H1 (cell line): ENCODE data around the gene TAMALIN. TPM values are rescaled to one million over a fixed set of nuclear protein-coding genes. Genes with fewer than 3 reads are reported as not detected.

Experiments
- CTCF ChIA-PET: fragments of 300-600 bp; sonication (Branson Sonifier 250); formaldehyde crosslinking; loops from one replicate; lab custom pipeline; 2021; ENCODE audit not compliant: partially characterized antibody; lab: Charles Lee
- POLR2A ChIA-PET: fragments of 300-600 bp; sonication (Branson Sonifier 250); formaldehyde crosslinking; loops from one replicate; lab custom pipeline; 2021; ENCODE audit warnings: inconsistent platforms; ENCODE audit not compliant: partially characterized antibody; lab: Charles Lee
- DNase-seq, 2 experiments: peaks; one replicate each; pipeline versions ENCODE4 v3.0.0 to v3.0.0-alpha.2; 2010 to 2022; ENCODE audit warnings: low spot score in 2 of 2, low read depth in 1 of 2, mixed read lengths in 1 of 2
- FAIRE-seq: peaks from 2 replicates; lab custom pipeline; 2011; peaks lifted over from hg19 to GRCh38; lab: Jason Lieb, UNC
- H2AFZ ChIP-seq: 2 replicates; pipeline ENCODE4 v1.8.1; 2012; ENCODE audit warnings: low read length, inconsistent platforms
- H2AK5ac ChIP-seq: 2 replicates; pipeline ENCODE4 v1.6.1; 2013; ENCODE audit warnings: low read depth, low read length
- H2BK120ac ChIP-seq: replicated peaks from 2 replicates; pipeline ENCODE3; 2013; ENCODE audit warnings: low read depth, low read length, inconsistent platforms
- H2BK12ac ChIP-seq: 2 replicates; pipeline ENCODE4 v1.6.1; 2013; ENCODE audit warnings: low read depth, low read length
- H2BK15ac ChIP-seq: 2 replicates; pipeline ENCODE4 v1.6.1; 2013; ENCODE audit warnings: low read length
- H2BK20ac ChIP-seq: 2 replicates; pipeline ENCODE4 v1.6.1; 2013; ENCODE audit warnings: low read length
- H2BK5ac ChIP-seq: 2 replicates; pipeline ENCODE4 v1.6.1; 2013; ENCODE audit warnings: low read depth, low read length
- H3K14ac ChIP-seq: 2 replicates; pipeline ENCODE4 v1.6.1; 2013; ENCODE audit warnings: inconsistent platforms; ENCODE audit not compliant: insufficient read length
- H3K18ac ChIP-seq: 2 replicates; pipeline ENCODE4 v1.6.1; 2013; ENCODE audit warnings: low read length; ENCODE audit errors: extremely low read depth
- H3K23ac ChIP-seq: 2 replicates; pipeline ENCODE4 v1.6.1; 2013; ENCODE audit warnings: inconsistent platforms; ENCODE audit not compliant: insufficient read length
- H3K23me2 ChIP-seq: 2 replicates; pipeline ENCODE4 v1.6.1; 2013; ENCODE audit warnings: low read depth, low read length
- H3K27ac ChIP-seq: 2 replicates; pipeline ENCODE4 v1.6.1; 2011; ENCODE audit warnings: low read depth, low read length, inconsistent platforms
- H3K27me3 ChIP-seq, 4 experiments: replicated peaks in 1 of 4; 1 replicate in 1 of 4; 2 replicates in 3 of 4; pipeline versions ENCODE4 v1.6.1 to v1.8.1; 2011 to 2013; ENCODE audit warnings: low read length in 3 of 4, mild to moderate bottlenecking in 3 of 4, inconsistent platforms in 2 of 4, mixed read lengths in 2 of 4, moderate library complexity in 1 of 4; ENCODE audit not compliant: control insufficient read depth in 3 of 4, insufficient read depth in 3 of 4; ENCODE audit errors: extremely low read depth in 1 of 4
- H3K36me3 ChIP-seq, 4 experiments: 2 replicates each; pipeline versions ENCODE4 v1.6.1 to v1.8.1; 2011 to 2013; ENCODE audit warnings: mild to moderate bottlenecking in 4 of 4, low read length in 3 of 4, moderate library complexity in 2 of 4, control low read depth in 1 of 4, inconsistent platforms in 1 of 4; ENCODE audit not compliant: insufficient read depth in 4 of 4, control insufficient read depth in 2 of 4
- H3K4ac ChIP-seq: replicated peaks from 2 replicates; pipeline ENCODE3; 2013; ENCODE audit warnings: low read length, low read depth, mixed read lengths, inconsistent platforms; ENCODE audit not compliant: insufficient read length
- H3K4me1 ChIP-seq, 4 experiments: replicated peaks in 1 of 4; 1 replicate in 1 of 4; 2 replicates in 3 of 4; pipeline versions ENCODE4 v1.6.1 to v1.8.1; 2011 to 2013; ENCODE audit warnings: low read length in 3 of 4, inconsistent platforms in 2 of 4, mixed read lengths in 1 of 4; ENCODE audit not compliant: insufficient read depth in 4 of 4, control insufficient read depth in 3 of 4
- H3K4me2 ChIP-seq, 2 experiments: 2 replicates each; pipeline versions ENCODE4 v1.6.1 to v1.8.1; 2011 to 2013; ENCODE audit warnings: low read depth in 2 of 2, low read length in 2 of 2, control low read depth in 1 of 2, inconsistent platforms in 1 of 2, mild to moderate bottlenecking in 1 of 2; ENCODE audit not compliant: insufficient read depth in 1 of 2
- H3K4me3 ChIP-seq, 4 experiments: fragments of 200-600, 300-600 bp in 1 of 4; sonication (generic), shearing (Covaris generic), sonication (Bioruptor Twin) in 1 of 4; 2 replicates each; pipeline versions ENCODE4 v1.5.1 to v1.8.1; 2011 to 2016; ENCODE audit warnings: low read length in 4 of 4, low read depth in 3 of 4, control low read depth in 2 of 4, inconsistent platforms in 2 of 4, mild to moderate bottlenecking in 2 of 4, mixed read lengths in 1 of 4, moderate library complexity in 1 of 4; ENCODE audit not compliant: insufficient read depth in 2 of 4; ENCODE audit errors: extremely low read depth in 1 of 4
- H3K56ac ChIP-seq: replicated peaks from 2 replicates; pipeline ENCODE3; 2013; ENCODE audit warnings: low read depth, mild to moderate bottlenecking, mixed read lengths, low read length, inconsistent platforms; ENCODE audit not compliant: insufficient read length
- H3K79me1 ChIP-seq: 2 replicates; pipeline ENCODE4 v1.6.1; 2013; ENCODE audit warnings: low read depth, low read length, control low read depth
- H3K79me2 ChIP-seq, 2 experiments: 2 replicates each; pipeline versions ENCODE4 v1.6.1 to v1.8.1; 2012 to 2013; ENCODE audit warnings: low read length in 2 of 2, mild to moderate bottlenecking in 2 of 2, inconsistent platforms in 1 of 2; ENCODE audit not compliant: insufficient read depth in 2 of 2, control insufficient read depth in 1 of 2
- H3K9ac ChIP-seq, 4 experiments: replicated peaks in 1 of 4; 1 replicate in 1 of 4; 2 replicates in 3 of 4; pipeline versions ENCODE4 v1.6.1 to v1.8.1; 2011 to 2013; ENCODE audit warnings: low read depth in 3 of 4, low read length in 3 of 4, control low read depth in 2 of 4, mild to moderate bottlenecking in 2 of 4, moderate library complexity in 2 of 4, inconsistent platforms in 1 of 4; ENCODE audit errors: extremely low read depth in 1 of 4
- H3K9me3 ChIP-seq, 2 experiments: 2 replicates each; pipeline versions ENCODE4 v1.6.1 to v1.8.1; 2012 to 2013; ENCODE audit warnings: mild to moderate bottlenecking in 2 of 2, moderate library complexity in 2 of 2, control low read depth in 1 of 2, inconsistent platforms in 1 of 2, low read depth in 1 of 2, low read length in 1 of 2, mixed read lengths in 1 of 2; ENCODE audit not compliant: insufficient read depth in 2 of 2
- H4K20me1 ChIP-seq, 2 experiments: replicated peaks in 1 of 2; 2 replicates each; pipeline versions ENCODE3 to v1.8.1; 2011 to 2013; ENCODE audit warnings: inconsistent platforms in 2 of 2, low read length in 2 of 2, mild to moderate bottlenecking in 1 of 2; ENCODE audit not compliant: insufficient read depth in 2 of 2, control insufficient read depth in 1 of 2
- H4K5ac ChIP-seq: 2 replicates; pipeline ENCODE4 v1.6.1; 2013; ENCODE audit warnings: low read length, low read depth, mixed read lengths, inconsistent platforms; ENCODE audit not compliant: insufficient read length
- H4K8ac ChIP-seq: 2 replicates; pipeline ENCODE4 v1.8.0; 2013; ENCODE audit warnings: mild to moderate bottlenecking, moderate library complexity, low read length, inconsistent platforms; ENCODE audit not compliant: insufficient read depth; ENCODE audit errors: extremely low read depth
- H4K91ac ChIP-seq: replicated peaks from 2 replicates; pipeline ENCODE3; 2013; ENCODE audit warnings: low read length, mixed read lengths, inconsistent platforms; ENCODE audit not compliant: insufficient read length
- BCL11A ChIP-seq, 2 experiments: IDR thresholded peaks; one replicate each; pipeline ENCODE4 v1.6.1; 2011; ENCODE audit warnings: low read depth in 2 of 2, low read length in 2 of 2, mild to moderate bottlenecking in 2 of 2
- EGR1 ChIP-seq: IDR thresholded peaks from 2 replicates; pipeline ENCODE4 v1.6.1; 2011; ENCODE audit warnings: low read depth, low read length, borderline replicate concordance
- FOSL1 ChIP-seq: IDR thresholded peaks from 2 replicates; pipeline ENCODE4 v1.6.1; 2011; ENCODE audit warnings: mild to moderate bottlenecking, low read depth, low read length, moderate library complexity; ENCODE audit not compliant: insufficient read depth
- JUN ChIP-seq: IDR thresholded peaks from 2 replicates; pipeline ENCODE4 v1.6.1; 2011; ENCODE audit warnings: low read depth, mild to moderate bottlenecking, improper control_type of control experiment, low read length
- KDM5A ChIP-seq: fragments of 200-600 bp; IDR thresholded peaks from 2 replicates; pipeline ENCODE4 v1.7.1; 2012; ENCODE audit warnings: mild to moderate bottlenecking, low read length, inconsistent platforms, mixed read lengths
- PHF8 ChIP-seq: fragments of 200-600 bp; sonication (generic); conservative IDR thresholded peaks from 2 replicates; pipeline ENCODE4 v1.7.1; 2012; ENCODE audit warnings: low read depth, mild to moderate bottlenecking, inconsistent platforms, low read length, moderate library complexity
- RAD21 ChIP-seq, 2 experiments: IDR thresholded peaks in 1 of 2; conservative IDR thresholded peaks in 1 of 2; 2 replicates each; pipeline ENCODE4 v1.6.1; 2011; ENCODE audit warnings: low read depth in 2 of 2, low read length in 2 of 2, improper control_type of control experiment in 1 of 2, inconsistent platforms in 1 of 2, mild to moderate bottlenecking in 1 of 2, moderate library complexity in 1 of 2
- SIX5 ChIP-seq: IDR thresholded peaks from 2 replicates; pipeline ENCODE4 v1.6.1; 2011; ENCODE audit warnings: mild to moderate bottlenecking, low read depth, low read length
- SP1 ChIP-seq: IDR thresholded peaks from 2 replicates; pipeline ENCODE4 v1.6.1; 2011; ENCODE audit warnings: low read depth, low read length
- WGBS, 2 experiments: shearing (Covaris generic) in 1 of 2; methylation state at CpG; one replicate each; pipeline versions ENCODE4 v1.1.6 to v1.1.7; 2013 to 2015; ENCODE audit warnings: low lambda C conversion rate in 2 of 2, mixed read lengths in 2 of 2, inconsistent platforms in 1 of 2, low coverage in 1 of 2, missing lambda C conversion rate in 1 of 2; ENCODE audit not compliant: insufficient replicate concordance in 2 of 2, insufficient coverage in 1 of 2, insufficient read length in 1 of 2; ENCODE audit errors: extremely low coverage in 1 of 2, missing lambda C conversion rate in 1 of 2; 5-methylcytosine and 5-hydroxymethylcytosine counted together
- polyA plus RNA-seq, 7 experiments: library from polyadenylated mRNA; depleted of rRNA in 3 of 7; stranded (reverse) in 5 of 7; unstranded in 2 of 7; fragments of >200 nt in 5 of 7; fragments of 200-250 nt in 2 of 7; gene quantifications; 1 replicate in 5 of 7; 2 replicates in 1 of 7; 4 replicates in 1 of 7; pipeline versions ENCODE4 v1.2.1 to v1.2.3, GENCODE V29; 2011 to 2013; ENCODE audit warnings: missing spikeins in 2 of 7, mixed read lengths in 2 of 7
- total RNA-seq: library from RNA; stranded (reverse); fragmentation: NEBNext Ultra II Directional; extraction: Animal tissue kit (Norgen Biotek cat#: 25700); gene quantifications from 2 replicates; pipeline ENCODE4 v1.2.1, GENCODE V29; 2021
- TF ChIP-seq, protein P1 (sequence below): IDR thresholded peaks from 2 replicates; pipeline ENCODE4 v1.6.1; 2012; ENCODE audit warnings: inconsistent platforms

The TAMALIN gene
- total and polyA plus RNA-seq, 2 of the 8 experiments (the other 6 are each of a cell fraction or from before 2014, with no cell fraction given): 2.6 to 4.9 TPM

DNA sequence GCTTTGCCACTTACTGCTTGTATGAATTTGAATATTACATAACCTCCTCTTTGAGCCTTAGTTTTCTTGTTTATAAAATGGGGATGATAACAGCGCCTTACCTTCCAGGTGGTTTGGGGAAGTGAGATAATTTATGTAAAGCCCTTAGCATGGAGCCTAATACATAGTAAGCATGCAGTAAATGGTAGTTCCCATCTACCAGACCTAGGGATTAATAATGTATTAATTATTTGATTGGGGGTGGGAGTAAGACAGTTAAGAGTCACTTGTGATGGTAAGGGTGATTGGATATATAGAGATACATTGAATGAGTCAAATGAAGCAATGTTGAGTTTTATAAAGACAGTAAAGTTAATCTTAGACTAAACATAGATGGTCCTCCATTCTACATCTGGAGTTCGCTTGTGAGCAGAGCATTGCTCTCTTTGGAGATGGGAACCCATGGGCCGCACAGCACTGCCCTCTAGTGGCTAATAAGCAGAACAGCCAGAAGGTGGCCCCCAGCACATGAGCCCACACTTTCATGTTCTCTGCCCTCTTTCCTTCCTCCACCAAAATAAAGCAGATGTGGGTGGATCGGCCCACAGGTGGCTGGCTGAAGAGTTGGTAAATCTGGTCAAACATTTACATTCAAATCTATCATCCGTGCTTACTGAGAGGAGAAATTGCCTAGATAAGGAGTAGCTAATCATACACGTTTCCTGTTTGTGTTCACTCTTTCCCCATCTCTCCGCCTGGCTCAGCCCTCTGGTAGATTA, 26.5 kb upstream of the TAMALIN start:
- no peak overlapping the region for H3K4ac ChIP-seq
- H3K14ac ChIP-seq: no peak overlapping the region
- POLR2A ChIA-PET: no interaction called here
- CTCF ChIA-PET: interaction anchor here (0.6 to 38.2 kb wide), 21 partner anchors 8 to 1262 kb away, joined by 3 to 1249 read pairs (median 4); partner anchors contain the start of gene ANKRD33
- DNase-seq: peak in 1 of 2 experiments; percentile 66
- 56% methylated on average over 7 of the region's 7 CpGs; no CpG with 5 or more reads in 1 of the 2 experiments for WGBS, 2 experiments
- H3K27ac ChIP-seq: no peak overlapping the region
- no peak overlapping the region for H3K18ac ChIP-seq
- FAIRE-seq: peak; percentile 32
- no peak overlapping the region for H4K5ac ChIP-seq
- no peak overlapping the region for H3K9ac ChIP-seq
- no peaks in the 10 kb centered on the region for H3K79me1 ChIP-seq
- H2BK15ac ChIP-seq: no peak overlapping the region
- H4K8ac ChIP-seq: no peak overlapping the region
- H2BK120ac ChIP-seq: no peak overlapping the region
- H3K56ac ChIP-seq: no peak overlapping the region
- H2BK12ac ChIP-seq: no peak overlapping the region
- H4K91ac ChIP-seq: no peak overlapping the region
- H3K4me2 ChIP-seq: no peak overlapping the region
- peaks cover 5 to 24% (median 19%) of the 10 kb centered on the region in 4 experiments for H3K36me3 ChIP-seq
- H3K79me2 ChIP-seq: no peaks in the 10 kb centered on the region
- H2BK5ac ChIP-seq: no peak overlapping the region
- H2BK20ac ChIP-seq: no peak overlapping the region
- no peaks in the 10 kb centered on the region for H3K27me3 ChIP-seq
- no peak overlapping the region for H3K4me3 ChIP-seq
- no peaks in the 10 kb centered on the region for H3K9me3 ChIP-seq
- H3K23me2 ChIP-seq: no peaks in the 10 kb centered on the region
- H3K4me1 ChIP-seq: peaks cover 0 to 1% (median 0%) of the 10 kb centered on the region in 4 experiments; a peak in 1 of 7 replicates
- no peak overlapping the region for H3K23ac ChIP-seq
- H2AFZ ChIP-seq: no peak overlapping the region
- H2AK5ac ChIP-seq: no peak overlapping the region
- H4K20me1 ChIP-seq: peaks cover 0 to 7% of the 10 kb centered on the region in 2 experiments
- no peak for TF ChIP-seq FOSL1
- no peak for TF ChIP-seq SP1
- TF ChIP-seq BCL11A (IDR thresholded peaks at IDR 0.05; ENCODE audit: low read depth in 2 of 2, low read length in 2 of 2): no peak
- TF ChIP-seq RAD21 (IDR thresholded peaks at IDR 0.05 in 1 of 2, conservative IDR thresholded peaks at IDR 0.05 in 1 of 2; ENCODE audit: low read depth in 2 of 2, low read length in 2 of 2): peak; percentile 83 to 88
- TF ChIP-seq PHF8: no peak
- no peak for TF ChIP-seq KDM5A
- no peak for TF ChIP-seq JUN
- TF ChIP-seq SIX5: no peak
- TF ChIP-seq, protein P1, sequence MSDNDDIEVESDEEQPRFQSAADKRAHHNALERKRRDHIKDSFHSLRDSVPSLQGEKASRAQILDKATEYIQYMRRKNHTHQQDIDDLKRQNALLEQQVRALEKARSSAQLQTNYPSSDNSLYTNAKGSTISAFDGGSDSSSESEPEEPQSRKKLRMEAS: peak; percentile 30; the same call in 1 of the 2 replicates
- no peak for TF ChIP-seq EGR1
